Measurements from ENCODE around the gene SRC. TPM values are rescaled to one million over a fixed set of nuclear protein-coding genes. Genes with fewer than 3 reads are reported as not detected.

Gene SRC
- polyA plus RNA-seq, 1 experiment, result 35.4 TPM

DNA sequence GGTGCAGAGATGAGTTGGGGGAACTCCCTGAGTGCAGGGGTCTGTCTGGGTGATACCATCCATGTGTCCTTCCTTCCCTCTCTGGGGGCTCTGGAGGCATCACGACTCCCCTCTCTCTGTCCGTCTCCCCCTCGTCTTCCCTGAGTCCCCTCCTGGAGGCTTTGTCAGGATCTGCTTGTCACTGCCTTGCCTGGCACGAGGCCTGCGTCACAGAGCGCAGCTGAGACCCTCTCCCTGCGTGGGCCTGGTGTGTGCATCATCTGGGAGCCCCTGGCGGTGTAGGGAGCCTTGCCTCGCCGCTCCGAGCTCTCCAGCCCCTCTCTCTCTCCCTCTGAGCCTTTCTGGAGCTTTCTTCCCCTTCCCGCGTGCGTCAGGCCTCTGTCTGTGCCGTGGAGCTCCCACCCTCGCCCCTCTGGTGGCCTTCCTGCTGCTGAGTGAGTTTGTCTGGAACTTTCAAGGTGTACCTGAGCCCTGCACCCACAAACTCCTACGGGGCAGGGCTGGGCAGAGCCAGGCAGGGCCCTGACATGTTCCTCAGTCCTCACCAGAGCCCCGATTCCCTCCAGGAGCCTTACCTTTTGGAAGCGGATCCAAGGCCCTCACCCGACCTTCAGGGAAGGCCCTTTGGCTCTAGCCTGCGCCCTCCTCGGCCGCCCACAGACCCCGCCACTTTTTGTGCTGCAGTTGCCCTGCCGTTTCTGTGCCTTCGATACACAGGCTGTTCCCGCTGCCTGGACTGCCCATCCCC is 70.3 kb downstream of the SRC start:
- TF ChIP-seq, protein P1, sequence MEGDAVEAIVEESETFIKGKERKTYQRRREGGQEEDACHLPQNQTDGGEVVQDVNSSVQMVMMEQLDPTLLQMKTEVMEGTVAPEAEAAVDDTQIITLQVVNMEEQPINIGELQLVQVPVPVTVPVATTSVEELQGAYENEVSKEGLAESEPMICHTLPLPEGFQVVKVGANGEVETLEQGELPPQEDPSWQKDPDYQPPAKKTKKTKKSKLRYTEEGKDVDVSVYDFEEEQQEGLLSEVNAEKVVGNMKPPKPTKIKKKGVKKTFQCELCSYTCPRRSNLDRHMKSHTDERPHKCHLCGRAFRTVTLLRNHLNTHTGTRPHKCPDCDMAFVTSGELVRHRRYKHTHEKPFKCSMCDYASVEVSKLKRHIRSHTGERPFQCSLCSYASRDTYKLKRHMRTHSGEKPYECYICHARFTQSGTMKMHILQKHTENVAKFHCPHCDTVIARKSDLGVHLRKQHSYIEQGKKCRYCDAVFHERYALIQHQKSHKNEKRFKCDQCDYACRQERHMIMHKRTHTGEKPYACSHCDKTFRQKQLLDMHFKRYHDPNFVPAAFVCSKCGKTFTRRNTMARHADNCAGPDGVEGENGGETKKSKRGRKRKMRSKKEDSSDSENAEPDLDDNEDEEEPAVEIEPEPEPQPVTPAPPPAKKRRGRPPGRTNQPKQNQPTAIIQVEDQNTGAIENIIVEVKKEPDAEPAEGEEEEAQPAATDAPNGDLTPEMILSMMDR (IDR thresholded peaks at IDR 0.05; ENCODE audit: insufficient read depth, low read depth, low read length), result no peak
- POLR2A ChIA-PET, result no interaction called here
- DNase-seq (ENCODE audit: low read depth), result no peak
- Histone ChIP-seq H3K36me3 (ENCODE audit: control insufficient read depth, insufficient read depth, low read length) (no peaks in the 10 kb centered on the region), H3K4me3 (ENCODE audit: low read depth, low read length) (no peak overlapping the region), H3K27me3 (ENCODE audit: control insufficient read depth, insufficient read depth, low read length) (peaks cover 20% of the 10 kb centered on the region)
- CTCF ChIA-PET, result no interaction called here

DNA sequence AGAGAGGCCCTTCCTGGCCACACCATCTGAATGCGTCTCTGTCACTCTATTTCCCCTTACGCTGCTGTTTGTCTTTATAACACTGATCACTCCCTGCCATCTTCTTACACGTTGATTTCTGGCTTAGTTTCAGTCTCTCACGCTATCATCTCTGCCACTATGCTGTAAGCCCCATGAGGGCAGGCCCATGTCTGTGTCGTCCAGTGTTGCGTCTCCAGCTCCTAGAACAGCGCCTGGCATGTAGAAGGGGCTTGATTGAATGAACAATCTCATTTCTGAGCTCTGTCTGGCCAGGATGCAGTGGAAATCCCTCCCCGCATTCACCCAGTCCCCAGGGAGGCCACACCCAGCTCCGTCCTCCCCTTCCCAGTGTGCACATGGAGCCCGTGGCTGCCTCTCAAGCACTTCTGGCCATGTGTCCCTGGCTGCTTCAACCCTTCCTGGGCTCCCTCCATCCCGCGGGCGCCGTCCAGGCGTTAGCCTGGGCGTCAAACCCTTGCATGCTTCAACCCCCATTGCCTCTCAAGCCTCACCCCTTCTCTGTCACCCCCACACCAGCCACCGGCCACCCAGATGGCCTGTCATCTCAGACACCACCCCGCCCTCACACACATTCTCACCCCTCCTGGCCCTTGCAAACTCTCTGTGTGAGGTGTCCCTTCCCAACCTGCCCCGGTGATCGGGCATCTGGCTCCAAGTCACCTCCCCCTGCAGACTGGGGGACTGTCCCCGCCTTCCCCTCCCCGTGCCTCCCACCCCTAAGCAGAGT is 71.1 kb downstream of the SRC start:
- DNase-seq (ENCODE audit: low read depth), result no peak
- Histone ChIP-seq H3K4me3 (ENCODE audit: low read depth, low read length) (no peak overlapping the region), H3K36me3 (ENCODE audit: control insufficient read depth, insufficient read depth, low read length) (no peaks in the 10 kb centered on the region), H3K27me3 (ENCODE audit: control insufficient read depth, insufficient read depth, low read length) (peaks cover 22% of the 10 kb centered on the region)
- TF ChIP-seq, protein P1 (IDR thresholded peaks at IDR 0.05; ENCODE audit: insufficient read depth, low read depth, low read length), result no peak
- ChIA-PET POLR2A (no interaction called here), CTCF (no interaction called here)

DNA sequence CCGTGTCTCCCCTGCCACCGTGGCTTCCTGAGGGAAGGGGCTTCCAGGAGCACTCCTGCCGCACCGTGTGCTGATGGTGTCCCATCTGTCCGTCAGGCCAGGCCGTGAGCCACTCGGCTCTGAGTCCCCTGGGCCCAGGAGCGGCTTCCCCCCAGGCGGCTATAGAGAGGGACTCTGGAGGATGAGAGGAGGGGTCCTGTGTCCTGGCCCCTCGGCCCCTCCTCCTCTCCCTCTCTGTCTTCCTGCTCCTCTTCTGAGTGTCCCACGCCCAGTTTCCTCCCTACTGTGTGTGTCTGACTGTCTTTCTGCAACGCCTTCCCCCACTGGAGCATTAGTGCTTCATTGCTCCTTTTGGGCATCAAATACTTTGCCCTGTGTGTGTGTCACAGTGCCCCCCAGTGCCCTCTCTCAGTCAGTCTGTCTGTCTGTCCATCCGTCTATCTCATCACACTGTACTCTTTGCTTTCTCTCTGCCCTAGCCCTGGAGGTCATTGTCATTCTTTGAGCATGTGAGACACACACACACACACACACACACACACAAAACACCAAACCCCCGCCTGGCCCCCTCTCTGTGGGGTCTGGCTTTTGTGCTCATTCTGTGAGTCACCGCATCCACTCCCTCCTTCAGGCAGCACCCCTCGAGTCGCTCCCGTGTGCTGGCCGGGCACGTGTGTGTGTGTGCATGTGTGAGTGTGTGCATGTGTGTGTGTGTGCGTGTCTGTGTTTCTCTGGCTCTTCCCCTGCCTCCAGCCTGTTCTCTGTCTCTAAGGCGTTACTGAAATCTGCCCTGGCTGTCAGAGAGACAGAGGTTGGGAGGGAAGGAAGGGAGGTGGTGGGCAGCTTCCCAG is 71.9 kb downstream of the SRC start:
- Histone ChIP-seq H3K27me3 (ENCODE audit: control insufficient read depth, insufficient read depth, low read length) (peaks cover 28% of the 10 kb centered on the region), H3K4me3 (ENCODE audit: low read depth, low read length) (no peak overlapping the region), H3K36me3 (ENCODE audit: control insufficient read depth, insufficient read depth, low read length) (no peaks in the 10 kb centered on the region)
- ChIA-PET POLR2A (no interaction called here), CTCF (no interaction called here)
- TF ChIP-seq, protein P1 (IDR thresholded peaks at IDR 0.05; ENCODE audit: insufficient read depth, low read depth, low read length), result no peak
- DNase-seq (ENCODE audit: low read depth), result no peak

DNA sequence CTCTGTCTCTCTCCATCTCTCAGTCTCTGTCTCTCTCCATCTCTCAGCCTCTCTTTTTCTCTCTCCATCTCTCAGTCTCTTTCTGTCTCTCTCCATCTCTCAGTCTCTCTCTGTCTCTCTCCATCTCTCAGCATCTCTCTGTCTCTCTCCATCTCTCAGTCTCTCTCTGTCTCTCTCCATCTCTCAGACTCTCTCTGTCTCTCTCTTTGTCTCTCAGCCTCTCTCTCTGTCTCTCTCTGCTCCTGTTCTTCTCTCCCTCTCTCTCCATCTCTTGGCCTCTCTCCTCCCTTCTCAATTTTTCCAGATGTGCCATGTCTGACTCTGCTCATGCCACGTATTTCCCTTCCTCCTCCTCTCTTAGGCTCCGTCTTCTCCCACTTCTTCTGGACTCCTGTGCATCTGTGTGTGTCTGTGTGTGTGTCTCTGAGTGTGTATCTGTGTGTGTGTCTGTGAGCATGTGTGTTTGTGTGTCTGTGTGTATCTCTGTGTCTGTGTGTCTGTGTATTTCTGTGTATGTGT is 72.7 kb downstream of the SRC start:
- peaks cover 29% of the 10 kb centered on the region for H3K27me3 ChIP-seq (ENCODE audit: control insufficient read depth, insufficient read depth, low read length)
- TF ChIP-seq, protein P1 (IDR thresholded peaks at IDR 0.05; ENCODE audit: insufficient read depth, low read depth, low read length), result no peak

DNA sequence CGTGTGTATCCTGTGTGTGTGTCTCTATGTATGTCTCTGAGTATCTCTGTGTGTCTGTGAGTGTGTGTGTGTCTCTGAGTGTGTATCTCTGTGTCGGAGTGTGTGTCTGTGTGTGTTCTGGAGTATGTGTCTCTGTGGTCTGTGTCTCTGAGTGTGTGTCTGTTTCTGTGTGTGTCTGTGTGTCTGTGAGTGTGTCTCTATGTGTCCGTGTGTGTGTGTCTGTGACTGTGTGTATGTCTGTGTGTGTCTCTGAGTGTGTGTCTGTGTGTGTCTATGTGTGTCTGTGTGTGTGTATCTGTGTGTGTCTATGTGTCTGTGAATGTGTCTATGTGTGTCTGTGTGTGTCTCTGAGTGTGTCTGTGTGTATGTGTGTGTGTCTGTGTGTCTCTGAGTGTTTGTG is 73.4 kb downstream of the SRC start:
- POLR2A ChIA-PET, result no interaction called here
- CTCF ChIA-PET, result no interaction called here
- no peak for DNase-seq (ENCODE audit: low read depth)
- peaks cover 30% of the 10 kb centered on the region for H3K27me3 ChIP-seq (ENCODE audit: control insufficient read depth, insufficient read depth, low read length)
- TF ChIP-seq, protein P1 (IDR thresholded peaks at IDR 0.05; ENCODE audit: insufficient read depth, low read depth, low read length), result no peak
- no peaks in the 10 kb centered on the region for H3K36me3 ChIP-seq (ENCODE audit: control insufficient read depth, insufficient read depth, low read length)
- no peak overlapping the region for H3K4me3 ChIP-seq (ENCODE audit: low read depth, low read length)

More for the DNA sequence above, 72.7 kb downstream of the SRC start:
- H3K36me3 ChIP-seq (ENCODE audit: control insufficient read depth, insufficient read depth, low read length), result no peaks in the 10 kb centered on the region
- CTCF ChIA-PET, result no interaction called here
- POLR2A ChIA-PET, result no interaction called here
- DNase-seq (ENCODE audit: low read depth), result no peak
- no peak overlapping the region for H3K4me3 ChIP-seq (ENCODE audit: low read depth, low read length)
